Measurements from ENCODE around the gene TCHH. TPM values are rescaled to one million over a fixed set of nuclear protein-coding genes. Genes with fewer than 3 reads are reported as not detected.
"Not testable (repeated sequence)": the region's sequence is repeated elsewhere in the genome, so short reads cannot be mapped to it uniquely, and the experiment has no call there.

TCHH gene, protein sequence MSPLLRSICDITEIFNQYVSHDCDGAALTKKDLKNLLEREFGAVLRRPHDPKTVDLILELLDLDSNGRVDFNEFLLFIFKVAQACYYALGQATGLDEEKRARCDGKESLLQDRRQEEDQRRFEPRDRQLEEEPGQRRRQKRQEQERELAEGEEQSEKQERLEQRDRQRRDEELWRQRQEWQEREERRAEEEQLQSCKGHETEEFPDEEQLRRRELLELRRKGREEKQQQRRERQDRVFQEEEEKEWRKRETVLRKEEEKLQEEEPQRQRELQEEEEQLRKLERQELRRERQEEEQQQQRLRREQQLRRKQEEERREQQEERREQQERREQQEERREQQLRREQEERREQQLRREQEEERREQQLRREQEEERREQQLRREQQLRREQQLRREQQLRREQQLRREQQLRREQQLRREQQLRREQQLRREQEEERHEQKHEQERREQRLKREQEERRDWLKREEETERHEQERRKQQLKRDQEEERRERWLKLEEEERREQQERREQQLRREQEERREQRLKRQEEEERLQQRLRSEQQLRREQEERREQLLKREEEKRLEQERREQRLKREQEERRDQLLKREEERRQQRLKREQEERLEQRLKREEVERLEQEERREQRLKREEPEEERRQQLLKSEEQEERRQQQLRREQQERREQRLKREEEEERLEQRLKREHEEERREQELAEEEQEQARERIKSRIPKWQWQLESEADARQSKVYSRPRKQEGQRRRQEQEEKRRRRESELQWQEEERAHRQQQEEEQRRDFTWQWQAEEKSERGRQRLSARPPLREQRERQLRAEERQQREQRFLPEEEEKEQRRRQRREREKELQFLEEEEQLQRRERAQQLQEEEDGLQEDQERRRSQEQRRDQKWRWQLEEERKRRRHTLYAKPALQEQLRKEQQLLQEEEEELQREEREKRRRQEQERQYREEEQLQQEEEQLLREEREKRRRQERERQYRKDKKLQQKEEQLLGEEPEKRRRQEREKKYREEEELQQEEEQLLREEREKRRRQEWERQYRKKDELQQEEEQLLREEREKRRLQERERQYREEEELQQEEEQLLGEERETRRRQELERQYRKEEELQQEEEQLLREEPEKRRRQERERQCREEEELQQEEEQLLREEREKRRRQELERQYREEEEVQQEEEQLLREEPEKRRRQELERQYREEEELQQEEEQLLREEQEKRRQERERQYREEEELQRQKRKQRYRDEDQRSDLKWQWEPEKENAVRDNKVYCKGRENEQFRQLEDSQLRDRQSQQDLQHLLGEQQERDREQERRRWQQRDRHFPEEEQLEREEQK (N-terminal part only)
- not detected for total RNA-seq
- polyA plus RNA-seq, result not detected
- total RNA-seq, result 0 to 0.09 (median 0) reads per million in 6 experiments

DNA sequence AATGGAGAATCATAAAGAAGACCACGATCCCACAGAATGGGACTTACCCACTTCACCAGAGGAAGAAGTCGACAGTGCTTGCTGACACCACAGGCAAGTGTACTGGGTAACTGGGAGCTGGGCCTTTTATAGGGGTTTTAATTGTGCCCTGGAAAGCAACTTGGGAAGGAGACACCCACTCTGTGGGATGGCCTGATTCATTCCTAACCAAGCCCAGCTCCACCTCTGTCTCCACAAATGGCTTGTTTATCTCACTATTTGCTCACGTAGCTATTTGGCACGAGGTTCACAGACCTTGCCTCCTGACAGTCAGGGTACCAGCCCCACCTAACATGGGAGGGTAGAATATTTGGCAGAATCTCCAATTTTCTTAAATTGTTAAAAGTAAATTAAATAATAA is at the start of gene TCHH:
Gene TCHH, minus strand, starts transcription at position 101 of the 400 bp plus-strand sequence. CDS start 1,364 bp downstream, outside the sequence.
- peak within 1 kb of the TSS in 1 of 10 donors; percentile 29 for H3K27ac Mint-ChIP-seq
- H3K4me1 Mint-ChIP-seq, result peaks cover 0 to 2% (median 0%) of the 10 kb centered on the region in 4 donors
- peak within 1 kb of the TSS in 1 of 10 donors; percentile 1 for H3K4me3 Mint-ChIP-seq
- no peaks in the 10 kb centered on the region for H3K36me3 Mint-ChIP-seq
- no peaks in the 10 kb centered on the region for H3K9me3 Mint-ChIP-seq
- POLR2A ChIA-PET, result no interaction called here
- DNase-seq (no peak), ATAC-seq (no peak)
- H3K27me3 Mint-ChIP-seq, result peaks cover 22 to 38% (median 28%) of the 10 kb centered on the region in 5 donors

- H3K4me1 Mint-ChIP-seq, result peaks cover 8 to 15% (median 9%) of the 10 kb centered on the region in 4 donors
- ATAC-seq (no peak), DNase-seq (no peak)
- no peak overlapping the region for H3K4me3 Mint-ChIP-seq
- H3K27me3 Mint-ChIP-seq, result peaks cover 0 to 19% (median 3%) of the 10 kb centered on the region in 5 donors
- no peak overlapping the region for H3K27ac Mint-ChIP-seq
- H3K9me3 Mint-ChIP-seq, result peaks cover 0 to 6% (median 0%) of the 10 kb centered on the region in 9 donors
- POLR2A ChIA-PET, result no interaction called here
- H3K36me3 Mint-ChIP-seq, result no peaks in the 10 kb centered on the region
Measured at GRCh38 chr1:152164517-152165136, 49.4 kb upstream of the TCHH start.

GRCh38 chr1:152162792-152163463 is 47.7 kb upstream of the TCHH start:
- no peak overlapping the region for H3K4me3 Mint-ChIP-seq
- H3K4me1 Mint-ChIP-seq, result peaks cover 8 to 15% (median 9%) of the 10 kb centered on the region in 4 donors
- peaks cover 0 to 19% (median 2%) of the 10 kb centered on the region in 5 donors for H3K27me3 Mint-ChIP-seq
- ATAC-seq (no peak), DNase-seq (no peak)
- POLR2A ChIA-PET, result no interaction called here
- no peak overlapping the region for H3K27ac Mint-ChIP-seq
- peaks cover 0 to 6% (median 0%) of the 10 kb centered on the region in 9 donors for H3K9me3 Mint-ChIP-seq
- no peaks in the 10 kb centered on the region for H3K36me3 Mint-ChIP-seq

- DNase-seq (no peak), ATAC-seq (no peak)
- Mint-ChIP-seq H3K4me1 (peaks cover 2 to 10% (median 3%) of the 10 kb centered on the region in 4 donors), H3K9me3 (peaks cover 0 to 3% (median 0%) of the 10 kb centered on the region in 9 donors), H3K27me3 (peaks cover 0 to 8% (median 0%) of the 10 kb centered on the region in 5 donors), H3K36me3 (no peaks in the 10 kb centered on the region), H3K27ac (no peak overlapping the region), H3K4me3 (no peak overlapping the region)
- POLR2A ChIA-PET, result no interaction called here
Measured at GRCh38 chr1:152160576-152160975, 45.3 kb upstream of the TCHH start.

GRCh38 chr1:152159144-152159543 is 43.9 kb upstream of the TCHH start, which contains the start of gene RPTN:
Gene RPTN, minus strand, starts transcription at chr1:152159228. Its CDS starts 1,339 bp downstream, at chr1:152157889.
- DNase-seq (no peak), ATAC-seq (no peak)
- H3K27ac Mint-ChIP-seq, result no peak within 1 kb of the TSS
- H3K36me3 Mint-ChIP-seq, result no peaks in the 10 kb centered on the region
- H3K4me3 Mint-ChIP-seq, result no peak within 1 kb of the TSS
- peaks cover 0 to 7% (median 0%) of the 10 kb centered on the region in 9 donors for H3K9me3 Mint-ChIP-seq
- H3K4me1 Mint-ChIP-seq, result peaks cover 0 to 3% (median under 1%) of the 10 kb centered on the region in 4 donors
- H3K27me3 Mint-ChIP-seq, result peaks cover 0 to 9% (median 2%) of the 10 kb centered on the region in 5 donors
- POLR2A ChIA-PET, result no interaction called here

GRCh38 chr1:152153996-152154395 is 38.8 kb upstream of the TCHH start:
- Mint-ChIP-seq H3K27ac (peak overlapping the region in 1 of 10 donors; percentile 32), H3K4me1 (peaks cover 0 to 1% (median 0%) of the 10 kb centered on the region in 4 donors), H3K27me3 (peaks cover 2 to 14% (median 5%) of the 10 kb centered on the region in 5 donors), H3K4me3 (no peak overlapping the region), H3K36me3 (peaks cover 0 to 3% (median 0%) of the 10 kb centered on the region in 3 donors), H3K9me3 (peaks cover 0 to 11% (median 4%) of the 10 kb centered on the region in 9 donors)
- no peak for ATAC-seq
- DNase-seq, result no peak
- POLR2A ChIA-PET, result no interaction called here

- DNase-seq (no peak), ATAC-seq (no peak)
- Mint-ChIP-seq H3K4me1 (peaks cover 0 to 1% (median 0%) of the 10 kb centered on the region in 4 donors), H3K9me3 (peaks cover 0 to 30% (median 17%) of the 10 kb centered on the region in 9 donors), H3K27ac (no peak overlapping the region), H3K36me3 (peaks cover 0 to 18% (median 0%) of the 10 kb centered on the region in 3 donors), H3K27me3 (peaks cover 5 to 17% (median 8%) of the 10 kb centered on the region in 5 donors), H3K4me3 (no peak overlapping the region)
- POLR2A ChIA-PET, result interaction anchor here (0.7 kb wide), 1 partner anchor 154 kb away, joined by 3 read pairs; no protein-coding TSS in a partner anchor
Measured at GRCh38 chr1:152151646-152152045, 36.4 kb upstream of the TCHH start.

DNA sequence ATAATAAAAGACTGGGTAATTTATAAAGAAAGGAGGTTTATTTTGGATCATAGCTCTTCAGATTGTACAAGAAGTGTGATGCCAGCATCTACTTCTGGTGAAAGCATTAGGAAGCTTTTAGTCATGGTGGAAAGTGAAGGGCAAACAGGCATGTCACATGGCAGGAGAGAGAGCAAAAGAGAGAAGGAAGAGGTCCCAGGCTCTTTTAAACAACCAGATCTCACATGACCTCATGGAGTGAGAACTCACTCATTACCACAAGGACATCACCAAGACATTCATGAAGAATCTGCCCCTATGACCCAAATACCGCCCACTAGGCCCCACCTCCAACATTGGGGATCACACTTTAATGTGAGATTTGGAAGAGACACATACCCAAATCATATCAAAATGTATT is 33.7 kb upstream of the TCHH start:
- peaks cover 0 to 42% (median 30%) of the 10 kb centered on the region in 9 donors for H3K9me3 Mint-ChIP-seq
- peaks cover 10 to 30% (median 16%) of the 10 kb centered on the region in 5 donors for H3K27me3 Mint-ChIP-seq
- POLR2A ChIA-PET, result no interaction called here
- no peak overlapping the region for H3K4me3 Mint-ChIP-seq
- ATAC-seq, result no peak
- peaks cover 0 to 2% (median 0%) of the 10 kb centered on the region in 4 donors for H3K4me1 Mint-ChIP-seq
- H3K27ac Mint-ChIP-seq, result no peak overlapping the region
- peaks cover 0 to 28% (median 4%) of the 10 kb centered on the region in 3 donors for H3K36me3 Mint-ChIP-seq
- DNase-seq, result no peak

GRCh38 chr1:152148051-152148450 is 32.8 kb upstream of the TCHH start:
- Mint-ChIP-seq H3K27me3 (peaks cover 12 to 39% (median 23%) of the 10 kb centered on the region in 5 donors), H3K36me3 (peaks cover 0 to 28% (median 4%) of the 10 kb centered on the region in 3 donors), H3K27ac (no peak overlapping the region), H3K4me1 (peaks cover 0 to 2% (median 0%) of the 10 kb centered on the region in 4 donors), H3K4me3 (no peak overlapping the region), H3K9me3 (peaks cover 0 to 42% (median 30%) of the 10 kb centered on the region in 9 donors)
- POLR2A ChIA-PET, result no interaction called here
- DNase-seq (no peak), ATAC-seq (no peak)

DNA sequence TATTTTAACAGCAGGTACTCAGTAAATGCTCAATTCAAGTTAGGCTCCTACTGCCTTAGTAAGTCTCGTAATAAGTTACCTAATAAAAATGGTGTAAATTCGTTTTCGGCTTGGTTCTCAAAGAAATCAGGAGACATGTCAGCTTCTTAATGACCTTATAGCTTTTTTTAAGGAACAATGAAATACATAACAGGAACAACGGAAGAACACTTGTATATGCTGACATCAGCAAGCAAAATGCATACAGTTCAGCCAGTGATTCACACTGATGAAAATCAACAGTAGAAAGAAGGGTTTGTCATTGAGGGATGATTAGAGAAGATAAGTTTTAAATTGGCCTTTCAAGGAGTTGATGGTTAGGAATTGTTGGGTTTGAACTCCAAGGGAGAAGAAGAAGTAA is 30.5 kb upstream of the TCHH start:
- POLR2A ChIA-PET, result no interaction called here
- H3K27me3 Mint-ChIP-seq, result peaks cover 15 to 32% (median 28%) of the 10 kb centered on the region in 5 donors
- peaks cover 0 to 42% (median 30%) of the 10 kb centered on the region in 9 donors for H3K9me3 Mint-ChIP-seq
- no peak overlapping the region for H3K4me3 Mint-ChIP-seq
- H3K36me3 Mint-ChIP-seq, result peaks cover 0 to 28% (median 4%) of the 10 kb centered on the region in 3 donors
- peaks cover 0 to 2% (median 0%) of the 10 kb centered on the region in 4 donors for H3K4me1 Mint-ChIP-seq
- no peak overlapping the region for H3K27ac Mint-ChIP-seq
- DNase-seq (no peak), ATAC-seq (no peak)

GRCh38 chr1:152144674-152145183 is 29.5 kb upstream of the TCHH start:
- DNase-seq, H3K4me1 Mint-ChIP-seq, POLR2A ChIA-PET, H3K27ac Mint-ChIP-seq, H3K4me3 Mint-ChIP-seq, ATAC-seq: not testable (repeated sequence)
- peaks cover 0 to 28% (median 4%) of the 10 kb centered on the region in 3 donors for H3K36me3 Mint-ChIP-seq
- peaks cover 18 to 37% (median 32%) of the 10 kb centered on the region in 5 donors for H3K27me3 Mint-ChIP-seq
- H3K9me3 Mint-ChIP-seq, result peaks cover 0 to 39% (median 29%) of the 10 kb centered on the region in 9 donors

All from naive thymus-derived CD8-positive, alpha-beta T cell (primary cell).